Activated CD8-positive, alpha-beta memory T cell treated with anti-CD3 and anti-CD28 coated beads, Interleukin-2, amount 50 U/mL, for 1 hour (primary cell): ENCODE data around the gene RBM15B.

ENCODE experiments used
- DNase-seq: peaks from one replicate; pipeline ENCODE4 v3.0.0-alpha.2; 2020; ENCODE audit errors: extremely low read depth

The RBM15B gene

DNA sequence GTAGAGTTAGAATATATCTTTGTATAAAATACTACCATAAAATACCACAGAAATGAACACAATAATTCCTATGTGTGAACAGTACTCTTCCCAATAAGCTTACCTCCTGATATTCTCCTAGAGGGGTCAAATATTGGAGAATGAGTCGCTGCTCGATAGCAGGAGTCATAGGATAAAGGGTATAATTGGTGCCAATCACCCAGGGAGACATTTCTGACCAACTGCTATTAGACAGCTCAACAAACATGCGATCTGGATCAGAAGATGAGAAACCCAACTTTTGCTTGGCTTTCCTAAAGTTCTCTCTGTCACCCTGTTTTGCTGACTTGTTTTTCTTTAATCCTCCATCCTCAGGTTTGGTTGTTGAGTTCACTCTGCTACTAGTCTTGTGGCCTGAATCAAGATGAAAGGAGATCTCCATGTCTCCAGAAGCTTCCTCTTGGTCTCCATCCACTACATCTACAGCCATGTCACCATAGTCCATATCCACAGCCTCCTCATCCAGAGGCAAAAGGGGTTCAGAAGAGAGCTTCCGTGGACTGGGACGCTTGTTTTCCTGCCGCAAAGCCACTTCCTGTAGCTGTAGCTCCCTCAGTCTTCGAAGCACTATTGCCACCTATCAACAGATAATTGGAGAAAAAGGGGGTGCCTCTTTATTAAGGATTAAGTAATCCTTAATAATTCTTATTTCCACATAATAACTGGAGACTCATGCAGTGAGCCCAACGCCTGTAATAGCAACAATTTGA lies 50.4 kb downstream of the RBM15B start:
- no peak for DNase-seq

- no peak for DNase-seq
These were observed 54.6 kb downstream of the RBM15B start for GRCh38 chr3:51445544-51446280.
